Dermis blood vessel endothelial cell (primary cell): Measurements from ENCODE around the gene TEX10. TPM values are rescaled to one million over a fixed set of nuclear protein-coding genes. Genes with fewer than 3 reads are reported as not detected.
A peak's percentile ranks its signal among the peaks of the same experiment; 100 is the strongest.
"Not testable (repeated sequence)": the region's sequence is repeated elsewhere in the genome, so short reads cannot be mapped to it uniquely, and the experiment has no call there.

Experiments
- DNase-seq: peaks from one replicate; pipeline ENCODE4 v3.0.0; 2010
- total RNA-seq: library from RNA; depleted of rRNA; stranded (reverse); fragments of >200 nt; gene quantifications from 2 replicates; pipeline ENCODE4 v1.2.3, GENCODE V29; 2014

TEX10 gene
- 26.5 and 28.1 TPM in 2 replicates for total RNA-seq

- peak; percentile 90 for DNase-seq
Measured at GRCh38 chr9:100352727-100353505, at the start of gene TEX10. TEX10 (minus strand) TSS chr9:100352942; CDS start chr9:100349363, 3,579 bp downstream.

DNA sequence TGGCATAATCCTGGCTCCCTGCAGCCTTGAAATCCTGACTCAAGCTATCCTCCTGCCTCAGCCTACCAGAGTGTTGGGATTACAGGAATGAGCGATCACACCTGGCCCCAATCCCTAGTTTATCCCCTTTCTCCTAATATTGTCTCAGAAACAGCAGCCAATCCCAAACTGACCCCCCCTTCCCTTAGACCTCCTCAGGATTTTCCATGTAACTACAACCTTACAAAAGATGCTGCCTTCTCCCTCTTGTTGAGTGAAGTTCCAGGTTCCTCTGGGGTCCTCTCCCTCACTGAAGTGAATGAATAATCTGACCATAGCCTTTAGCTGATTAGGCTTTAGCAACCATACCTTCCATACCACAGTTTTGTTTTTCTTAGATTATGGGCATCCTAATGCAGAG is 48.3 kb upstream of the TEX10 start:
- DNase-seq = no peak

- DNase-seq = no peak
Measured at GRCh38 chr9:100397529-100398266, 45.0 kb upstream of the TEX10 start.

- DNase-seq = no peak
Measured at GRCh38 chr9:100396769-100397168, 44.0 kb upstream of the TEX10 start.

DNA sequence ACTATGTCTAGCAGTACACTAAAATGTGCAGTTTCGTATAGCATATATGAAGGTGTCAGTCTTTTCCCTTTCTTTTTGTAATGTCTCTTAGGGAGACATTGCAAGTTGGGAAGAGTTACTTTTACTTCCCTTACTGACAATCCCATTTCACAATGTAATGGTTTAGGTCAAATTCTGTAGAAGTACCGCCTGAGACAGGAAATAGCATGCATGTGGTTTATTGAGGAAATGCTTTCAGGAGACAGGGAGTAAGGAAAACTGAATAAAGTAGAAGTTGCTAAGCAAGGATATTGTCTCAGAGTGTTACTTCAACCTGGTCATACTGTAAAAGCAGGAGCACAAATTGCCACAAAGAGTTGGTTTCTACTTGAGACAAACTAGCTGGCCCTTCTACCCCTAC is 42.1 kb upstream of the TEX10 start:
- DNase-seq = no peak

- no peak for DNase-seq
Measured at GRCh38 chr9:100394032-100394695, 41.4 kb upstream of the TEX10 start.

DNA sequence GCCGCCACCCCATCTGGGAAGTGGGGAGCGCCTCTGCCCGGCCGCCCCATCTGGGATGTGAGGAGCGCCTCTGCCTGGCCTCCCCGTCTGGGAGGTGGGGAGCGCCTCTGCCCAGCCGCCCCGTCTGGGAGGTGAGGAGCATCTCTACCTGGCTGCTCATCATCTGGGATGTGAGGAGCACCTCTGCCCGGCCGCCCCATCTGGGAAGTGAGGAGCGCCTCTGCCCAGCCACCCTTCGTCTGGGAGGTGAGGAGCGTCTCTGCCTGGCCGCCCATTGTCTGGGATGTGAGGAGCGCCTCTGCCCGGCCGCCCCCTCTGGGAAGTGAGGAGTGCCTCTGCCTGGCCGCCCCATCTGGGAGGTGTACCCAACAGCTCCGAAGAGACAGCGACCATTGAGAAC is 40.2 kb upstream of the TEX10 start:
- not testable (repeated sequence) for DNase-seq

GRCh38 chr9:100379862-100380261 is 27.1 kb upstream of the TEX10 start:
- DNase-seq = peak; percentile 43

GRCh38 chr9:100377015-100377414 is 24.3 kb upstream of the TEX10 start:
- DNase-seq = peak; percentile 40

DNA sequence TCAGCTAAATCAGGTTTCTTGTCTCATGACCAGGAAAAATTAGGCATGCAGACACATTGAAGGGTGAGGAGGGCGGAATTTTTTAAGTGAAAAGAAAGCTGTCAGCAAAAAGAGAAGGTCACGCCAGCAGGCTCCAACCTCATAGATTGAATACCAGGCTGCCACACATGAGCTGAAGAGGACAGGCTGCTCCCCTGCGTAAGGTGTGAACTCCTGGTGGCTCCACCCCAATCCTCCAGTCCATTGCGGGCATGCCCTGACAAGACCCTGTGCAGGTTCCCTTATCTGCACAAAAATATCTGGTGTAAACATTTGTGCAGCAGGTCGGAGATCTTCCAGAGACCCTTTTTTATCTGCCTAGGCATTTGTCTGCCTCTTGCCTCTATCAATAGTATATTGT is 22.9 kb upstream of the TEX10 start:
- DNase-seq = no peak

GRCh38 chr9:100372648-100373047 is 19.9 kb upstream of the TEX10 start:
- DNase-seq = no peak

- no peak for DNase-seq
Measured at GRCh38 chr9:100370064-100370723, 17.5 kb upstream of the TEX10 start.

GRCh38 chr9:100368672-100369071 is 15.9 kb upstream of the TEX10 start:
- no peak for DNase-seq

DNA sequence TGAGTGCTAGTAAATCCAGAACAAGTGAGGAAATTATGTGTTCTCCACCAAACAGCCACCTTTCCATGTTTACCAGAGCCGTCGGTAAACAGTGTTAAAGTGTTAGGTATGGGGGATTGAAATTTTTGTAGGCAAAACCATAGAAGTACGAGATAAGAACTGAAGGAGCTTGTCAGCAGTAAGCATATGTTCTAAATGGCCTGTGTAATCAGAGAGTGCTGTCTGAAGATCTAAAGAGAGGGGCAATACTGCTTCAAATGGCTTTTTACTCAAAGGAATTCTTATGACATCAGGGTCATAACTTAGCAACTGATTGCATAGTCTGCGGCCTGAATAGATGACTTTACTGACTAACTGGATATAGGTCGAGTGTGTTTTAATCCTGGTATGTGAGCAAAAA is 13.4 kb upstream of the TEX10 start:
- no peak for DNase-seq

- no peak for DNase-seq
Measured at GRCh38 chr9:100364013-100364412, 11.3 kb upstream of the TEX10 start.

DNA sequence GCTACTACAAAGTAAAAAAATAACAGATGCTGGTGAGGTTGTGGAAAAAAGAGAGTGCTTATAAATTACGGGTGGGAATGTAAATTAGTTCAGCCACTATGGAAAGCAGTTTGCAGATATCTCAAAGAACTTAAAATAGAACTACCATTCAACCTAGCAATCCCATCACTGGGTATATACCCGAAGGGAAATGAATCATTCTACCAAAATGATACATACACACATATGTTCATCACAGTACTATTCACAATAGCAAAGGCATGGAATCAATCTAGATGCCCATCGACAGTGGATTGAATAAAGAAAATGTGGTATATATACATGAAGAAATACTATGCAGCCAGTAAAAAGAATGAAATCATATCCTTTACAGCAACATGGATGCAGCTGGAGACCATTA is 6.3 kb upstream of the TEX10 start:
- DNase-seq = no peak

GRCh38 chr9:100357501-100357900 is 4.8 kb upstream of the TEX10 start:
- peak; percentile 36 for DNase-seq

DNA sequence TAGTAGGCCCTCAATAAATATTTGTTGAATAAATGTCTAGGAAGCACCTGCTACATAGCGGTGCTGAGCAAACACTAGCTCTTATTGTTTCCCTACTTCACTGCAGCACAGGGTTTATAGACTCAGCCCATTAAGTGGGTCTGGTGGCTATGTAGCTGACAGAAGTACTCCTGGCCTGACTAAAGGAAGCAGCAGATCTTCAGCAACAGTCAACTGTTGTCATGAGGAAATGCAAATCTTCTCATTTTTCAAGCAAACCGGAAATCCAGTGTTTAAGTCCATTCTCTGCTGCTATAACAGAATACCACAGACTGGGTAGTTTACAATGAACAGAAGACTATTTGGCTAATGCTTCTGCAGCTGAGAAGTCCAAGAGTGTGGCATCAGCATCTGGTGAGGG is 2.8 kb upstream of the TEX10 start:
- peak; percentile 12 for DNase-seq

DNA sequence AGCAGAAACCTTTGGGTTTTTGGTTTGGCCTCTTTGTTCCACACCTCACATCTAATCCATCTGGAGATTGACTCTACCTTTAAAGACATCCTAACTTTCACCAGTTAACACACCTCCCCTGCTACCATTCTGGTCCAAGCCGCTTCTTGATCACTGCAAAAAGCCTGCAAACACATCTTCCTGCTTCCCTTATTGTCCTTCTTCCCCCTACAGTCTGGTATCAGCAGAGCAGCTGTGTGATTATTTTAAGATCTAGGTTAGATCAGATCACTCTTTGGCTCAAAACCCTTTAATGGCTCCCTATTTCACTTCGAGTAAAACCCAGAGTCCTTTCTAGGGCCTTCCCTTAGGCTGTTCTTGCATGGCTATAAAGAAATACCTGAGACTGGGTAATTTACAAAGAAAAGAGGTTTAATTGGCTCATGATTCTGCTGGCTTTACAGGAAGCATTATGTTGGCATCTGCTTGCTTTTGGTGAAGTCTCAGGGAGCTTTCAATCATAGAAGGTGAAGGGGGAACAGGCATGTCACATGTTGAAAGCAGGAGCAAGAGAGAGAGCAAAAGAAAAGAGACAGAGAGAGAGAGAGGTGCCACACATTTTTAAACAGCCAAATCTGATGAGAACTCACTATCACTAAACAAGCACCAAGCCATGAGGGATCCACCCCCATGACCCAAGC is 1.5 kb upstream of the TEX10 start:
- DNase-seq = no peak

DNA sequence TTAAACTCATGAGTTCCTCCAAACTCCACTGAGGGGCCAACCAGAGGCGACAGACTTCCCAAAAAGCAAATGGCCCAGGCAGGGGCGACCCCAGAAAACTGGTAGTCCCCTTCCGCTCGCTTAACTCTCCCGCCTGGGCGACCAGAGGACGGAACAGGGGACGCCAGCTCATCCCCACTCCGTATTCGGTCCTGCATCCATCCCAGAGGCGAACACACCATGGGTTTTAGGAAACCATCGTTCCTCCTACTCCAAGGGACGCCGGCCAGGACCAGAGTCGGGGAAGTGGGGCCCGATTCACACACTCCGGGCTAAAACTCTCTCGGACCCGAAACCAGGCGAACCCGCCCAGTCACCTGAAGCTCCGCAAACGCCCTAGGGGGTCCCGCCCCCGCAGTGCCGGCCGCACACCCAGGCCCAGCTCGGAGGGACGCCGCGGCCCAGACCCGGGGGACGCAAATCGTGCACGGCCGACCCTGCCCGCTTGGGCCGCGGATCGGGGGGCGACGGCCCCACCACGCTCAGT is 478 bp downstream of the TEX10 start:
- DNase-seq = peak; percentile 30

DNA sequence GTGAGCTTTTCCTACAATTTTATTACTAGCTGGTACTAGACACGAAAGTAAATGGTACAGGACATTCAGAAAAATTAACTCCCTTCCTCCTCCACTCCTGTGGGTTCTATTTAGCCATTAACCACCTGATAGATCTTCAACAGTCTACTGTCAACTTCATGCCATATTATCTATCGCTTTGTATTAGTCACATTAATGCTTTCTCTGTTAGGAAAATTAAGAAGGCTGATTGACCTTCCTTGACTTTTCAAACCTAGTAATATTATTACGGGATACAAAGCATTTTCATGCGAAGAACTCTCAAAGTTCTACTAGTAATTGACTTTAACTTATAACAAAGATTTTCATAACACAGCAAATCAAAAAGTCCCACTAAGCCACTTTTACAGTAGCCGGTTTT is 1.2 kb downstream of the TEX10 start:
- DNase-seq = no peak

- DNase-seq = no peak
Measured at GRCh38 chr9:100350188-100350587, 2.6 kb downstream of the TEX10 start.
